GM12892 (cell line): ENCODE results near the gene FN3K.

Source experiments
- POLR2A ChIP-seq: IDR thresholded peaks from 2 replicates; pipeline ENCODE4 v1.6.1; 2011; ENCODE audit warnings: low read depth, low read length, control low read depth
- POLR2AphosphoS5 ChIP-seq: IDR thresholded peaks from 2 replicates; pipeline ENCODE4 v1.6.1; 2011; ENCODE audit warnings: low read depth, low read length, control low read depth
- TAF1 ChIP-seq: IDR thresholded peaks from 2 replicates; pipeline ENCODE4 v1.6.1; 2011; ENCODE audit warnings: low read depth, mild to moderate bottlenecking, control low read depth, low read length, borderline replicate concordance

- no peak for TF ChIP-seq TAF1
- TF ChIP-seq POLR2A, result no peak
- TF ChIP-seq POLR2AphosphoS5, result no peak
These were observed 30.5 kb upstream of the FN3K start for GRCh38 chr17:82704886-82705285.
